HEK293 (cell line): ENCODE data around the gene ZNHIT2.

Source experiments
- GLIS2 ChIP-seq: fragments of 450-650 bp; formaldehyde crosslinking; IDR thresholded peaks from 2 replicates; pipeline ENCODE4 v1.5.1; 2016; ENCODE audit warnings: missing biosample characterization, missing genetic modification characterization
- PRDM1 ChIP-seq: fragments of 450-650 bp; formaldehyde crosslinking; IDR thresholded peaks from 2 replicates; pipeline ENCODE4; 2016; ENCODE audit warnings: missing biosample characterization, missing genetic modification characterization
- SCRT2 ChIP-seq: fragments of 450-650 bp; formaldehyde crosslinking; IDR thresholded peaks from 2 replicates; pipeline ENCODE4 v1.5.1; 2016; ENCODE audit warnings: missing biosample characterization, missing genetic modification characterization
- ZFHX2 ChIP-seq: fragments of 450-650 bp; formaldehyde crosslinking; conservative IDR thresholded peaks from 2 replicates; pipeline ENCODE4 v1.5.1; 2016; ENCODE audit warnings: missing biosample characterization, missing genetic modification characterization
- ZFP37 ChIP-seq: fragments of 450-650 bp; formaldehyde crosslinking; IDR thresholded peaks from 2 replicates; pipeline ENCODE4 v1.5.1; 2016; ENCODE audit warnings: missing biosample characterization, missing genetic modification characterization
- ZNF19 ChIP-seq: fragments of 450-650 bp; formaldehyde crosslinking; IDR thresholded peaks from 2 replicates; pipeline ENCODE4; 2016; ENCODE audit warnings: missing biosample characterization, missing genetic modification characterization, low read depth
- ZNF214 ChIP-seq: fragments of 450-650 bp; formaldehyde crosslinking; IDR thresholded peaks from 2 replicates; pipeline ENCODE4 v1.5.1; 2017; ENCODE audit warnings: missing biosample characterization, mild to moderate bottlenecking, missing genetic modification characterization, borderline replicate concordance
- ZNF239 ChIP-seq: fragments of 450-650 bp; formaldehyde crosslinking; IDR thresholded peaks from 2 replicates; pipeline ENCODE4 v1.5.1; 2016; ENCODE audit warnings: missing biosample characterization, missing genetic modification characterization
- ZNF248 ChIP-seq: fragments of 450-650 bp; formaldehyde crosslinking; IDR thresholded peaks from 2 replicates; pipeline ENCODE4 v1.5.1; 2017; ENCODE audit warnings: missing biosample characterization, missing genetic modification characterization
- ZNF350 ChIP-seq: fragments of 450-650 bp; formaldehyde crosslinking; IDR thresholded peaks from 2 replicates; pipeline ENCODE4 v1.5.0; 2017; ENCODE audit warnings: missing biosample characterization, mild to moderate bottlenecking, missing genetic modification characterization
- ZNF416 ChIP-seq: fragments of 450-650 bp; formaldehyde crosslinking; IDR thresholded peaks from 2 replicates; pipeline ENCODE4 v1.5.1; 2016; ENCODE audit warnings: missing biosample characterization, missing genetic modification characterization
- ZNF521 ChIP-seq: fragments of 450-650 bp; formaldehyde crosslinking; IDR thresholded peaks from 2 replicates; pipeline ENCODE4 v1.5.1; 2017; ENCODE audit warnings: missing biosample characterization, mild to moderate bottlenecking, missing genetic modification characterization
- ZNF624 ChIP-seq: fragments of 450-650 bp; formaldehyde crosslinking; IDR thresholded peaks from 2 replicates; pipeline ENCODE4 v1.5.1; 2017; ENCODE audit warnings: missing biosample characterization, missing genetic modification characterization
- ZNF707 ChIP-seq: fragments of 450-650 bp; formaldehyde crosslinking; IDR thresholded peaks from 2 replicates; pipeline ENCODE4 v1.5.1; 2016; ENCODE audit warnings: missing biosample characterization, missing genetic modification characterization
- ZNF747 ChIP-seq: fragments of 450-650 bp; formaldehyde crosslinking; IDR thresholded peaks from 2 replicates; pipeline ENCODE4 v1.5.1; 2016; ENCODE audit warnings: missing biosample characterization, missing genetic modification characterization
- ZNF768 ChIP-seq: fragments of 450-650 bp; formaldehyde crosslinking; IDR thresholded peaks from 2 replicates; pipeline ENCODE4 v1.5.1; 2018; ENCODE audit warnings: missing biosample characterization, mild to moderate bottlenecking, missing genetic modification characterization
- ZNF792 ChIP-seq: fragments of 450-650 bp; formaldehyde crosslinking; IDR thresholded peaks from 2 replicates; pipeline ENCODE4 v1.5.1; 2016; ENCODE audit warnings: missing biosample characterization, missing genetic modification characterization
- ZNF830 ChIP-seq: fragments of 450-650 bp; IDR thresholded peaks from 2 replicates; pipeline ENCODE4 v1.5.0; 2018; ENCODE audit warnings: missing biosample characterization, missing genetic modification characterization, low read depth, mild to moderate bottlenecking, moderate library complexity
- TF ChIP-seq, protein P1 (sequence below): fragments of 450-650 bp; formaldehyde crosslinking; IDR thresholded peaks from 2 replicates; pipeline ENCODE4 v1.5.1; 2016; ENCODE audit warnings: missing biosample characterization, missing genetic modification characterization
- TF ChIP-seq, protein P2 (sequence below): sonication (generic); formaldehyde crosslinking; IDR thresholded peaks from 2 replicates; pipeline ENCODE4 v1.8.1; 2022; ENCODE audit warnings: mild to moderate bottlenecking, moderate library complexity, missing genetic modification reagents
- TF ChIP-seq, protein P3 (sequence below): fragments of 450-650 bp; formaldehyde crosslinking; IDR thresholded peaks from 2 replicates; pipeline ENCODE4 v1.5.1; 2016; ENCODE audit warnings: missing biosample characterization, missing genetic modification characterization
- TF ChIP-seq, protein P4 (sequence below): fragments of 450-650 bp; formaldehyde crosslinking; IDR thresholded peaks from 2 replicates; pipeline ENCODE4 v1.5.1; 2016; ENCODE audit warnings: missing biosample characterization, missing genetic modification characterization
- TF ChIP-seq, protein P5 (sequence below): fragments of 450-650 bp; formaldehyde crosslinking; IDR thresholded peaks from 2 replicates; pipeline ENCODE4 v1.5.1; 2016; ENCODE audit warnings: missing biosample characterization, missing genetic modification characterization
- TF ChIP-seq, protein P6 (sequence below): fragments of 450-650 bp; IDR thresholded peaks from 2 replicates; pipeline ENCODE4 v1.5.1; 2018; ENCODE audit warnings: missing biosample characterization, mild to moderate bottlenecking, missing genetic modification characterization
- TF ChIP-seq, protein P7 (sequence below): fragments of 450-650 bp; formaldehyde crosslinking; IDR thresholded peaks from 2 replicates; pipeline ENCODE4 v1.5.1; 2017; ENCODE audit warnings: missing biosample characterization, missing genetic modification characterization

The ZNHIT2 gene

DNA sequence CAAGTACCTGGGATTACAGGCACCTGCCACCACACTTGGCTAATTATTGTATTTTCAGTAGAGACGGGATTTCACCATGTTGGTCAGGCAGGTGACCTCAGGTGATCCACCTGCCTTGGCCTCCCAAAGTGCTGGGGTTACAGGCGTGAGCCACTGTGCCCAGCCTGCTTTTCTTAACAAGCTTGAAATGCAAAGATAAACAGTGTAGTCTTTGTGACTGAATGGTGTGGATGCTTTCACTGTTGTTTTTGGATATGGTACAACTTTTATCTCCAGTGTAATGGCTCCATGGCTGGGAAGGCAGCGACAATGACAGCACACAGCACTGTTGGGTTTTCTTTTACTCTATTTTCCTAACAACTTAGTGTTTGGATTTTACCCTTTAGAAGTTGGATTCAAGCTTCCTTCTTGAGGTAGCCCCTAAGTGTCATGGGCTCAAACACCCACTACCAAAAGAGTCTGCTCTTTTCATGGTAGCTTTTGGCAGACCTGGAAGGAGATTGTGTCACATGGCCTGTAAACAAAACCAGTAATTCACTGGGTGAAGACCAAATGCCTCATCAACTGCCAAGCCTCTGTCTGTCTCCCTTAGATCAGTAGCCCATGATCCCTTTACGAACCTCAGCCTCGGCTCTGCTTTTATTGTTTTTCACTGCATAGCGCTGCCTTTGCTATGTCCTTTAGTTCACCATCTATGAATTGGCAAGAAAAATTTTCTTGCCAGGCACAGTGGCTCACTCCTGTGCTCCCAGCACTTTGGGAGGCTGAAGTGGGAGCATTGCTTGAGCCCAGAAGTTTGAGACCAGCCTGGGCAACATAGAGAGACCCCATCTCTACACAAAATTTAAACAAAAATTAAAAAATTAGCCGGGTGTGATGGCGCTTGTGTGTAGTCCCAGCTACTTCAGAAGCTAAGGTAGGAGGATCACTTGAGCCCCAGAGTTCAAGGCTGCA lies 15.1 kb downstream of the ZNHIT2 start (continued):
- TF ChIP-seq, protein P1, sequence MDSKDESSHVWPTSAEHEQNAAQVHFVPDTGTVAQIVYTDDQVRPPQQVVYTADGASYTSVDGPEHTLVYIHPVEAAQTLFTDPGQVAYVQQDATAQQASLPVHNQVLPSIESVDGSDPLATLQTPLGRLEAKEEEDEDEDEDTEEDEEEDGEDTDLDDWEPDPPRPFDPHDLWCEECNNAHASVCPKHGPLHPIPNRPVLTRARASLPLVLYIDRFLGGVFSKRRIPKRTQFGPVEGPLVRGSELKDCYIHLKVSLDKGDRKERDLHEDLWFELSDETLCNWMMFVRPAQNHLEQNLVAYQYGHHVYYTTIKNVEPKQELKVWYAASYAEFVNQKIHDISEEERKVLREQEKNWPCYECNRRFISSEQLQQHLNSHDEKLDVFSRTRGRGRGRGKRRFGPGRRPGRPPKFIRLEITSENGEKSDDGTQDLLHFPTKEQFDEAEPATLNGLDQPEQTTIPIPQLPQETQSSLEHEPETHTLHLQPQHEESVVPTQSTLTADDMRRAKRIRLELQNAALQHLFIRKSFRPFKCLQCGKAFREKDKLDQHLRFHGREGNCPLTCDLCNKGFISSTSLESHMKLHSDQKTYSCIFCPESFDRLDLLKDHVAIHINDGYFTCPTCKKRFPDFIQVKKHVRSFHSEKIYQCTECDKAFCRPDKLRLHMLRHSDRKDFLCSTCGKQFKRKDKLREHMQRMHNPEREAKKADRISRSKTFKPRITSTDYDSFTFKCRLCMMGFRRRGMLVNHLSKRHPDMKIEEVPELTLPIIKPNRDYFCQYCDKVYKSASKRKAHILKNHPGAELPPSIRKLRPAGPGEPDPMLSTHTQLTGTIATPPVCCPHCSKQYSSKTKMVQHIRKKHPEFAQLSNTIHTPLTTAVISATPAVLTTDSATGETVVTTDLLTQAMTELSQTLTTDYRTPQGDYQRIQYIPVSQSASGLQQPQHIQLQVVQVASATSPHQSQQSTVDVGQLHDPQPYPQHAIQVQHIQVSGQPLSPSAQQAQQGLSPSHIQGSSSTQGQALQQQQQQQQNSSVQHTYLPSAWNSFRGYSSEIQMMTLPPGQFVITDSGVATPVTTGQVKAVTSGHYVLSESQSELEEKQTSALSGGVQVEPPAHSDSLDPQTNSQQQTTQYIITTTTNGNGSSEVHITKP: peak; percentile 46; the same call in 1 of the 2 replicates
- TF ChIP-seq, protein P2, sequence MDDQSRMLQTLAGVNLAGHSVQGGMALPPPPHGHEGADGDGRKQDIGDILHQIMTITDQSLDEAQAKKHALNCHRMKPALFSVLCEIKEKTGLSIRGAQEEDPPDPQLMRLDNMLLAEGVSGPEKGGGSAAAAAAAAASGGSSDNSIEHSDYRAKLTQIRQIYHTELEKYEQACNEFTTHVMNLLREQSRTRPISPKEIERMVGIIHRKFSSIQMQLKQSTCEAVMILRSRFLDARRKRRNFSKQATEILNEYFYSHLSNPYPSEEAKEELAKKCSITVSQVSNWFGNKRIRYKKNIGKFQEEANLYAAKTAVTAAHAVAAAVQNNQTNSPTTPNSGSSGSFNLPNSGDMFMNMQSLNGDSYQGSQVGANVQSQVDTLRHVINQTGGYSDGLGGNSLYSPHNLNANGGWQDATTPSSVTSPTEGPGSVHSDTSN: no peak
- no peak for TF ChIP-seq ZNF747
- TF ChIP-seq, protein P3, sequence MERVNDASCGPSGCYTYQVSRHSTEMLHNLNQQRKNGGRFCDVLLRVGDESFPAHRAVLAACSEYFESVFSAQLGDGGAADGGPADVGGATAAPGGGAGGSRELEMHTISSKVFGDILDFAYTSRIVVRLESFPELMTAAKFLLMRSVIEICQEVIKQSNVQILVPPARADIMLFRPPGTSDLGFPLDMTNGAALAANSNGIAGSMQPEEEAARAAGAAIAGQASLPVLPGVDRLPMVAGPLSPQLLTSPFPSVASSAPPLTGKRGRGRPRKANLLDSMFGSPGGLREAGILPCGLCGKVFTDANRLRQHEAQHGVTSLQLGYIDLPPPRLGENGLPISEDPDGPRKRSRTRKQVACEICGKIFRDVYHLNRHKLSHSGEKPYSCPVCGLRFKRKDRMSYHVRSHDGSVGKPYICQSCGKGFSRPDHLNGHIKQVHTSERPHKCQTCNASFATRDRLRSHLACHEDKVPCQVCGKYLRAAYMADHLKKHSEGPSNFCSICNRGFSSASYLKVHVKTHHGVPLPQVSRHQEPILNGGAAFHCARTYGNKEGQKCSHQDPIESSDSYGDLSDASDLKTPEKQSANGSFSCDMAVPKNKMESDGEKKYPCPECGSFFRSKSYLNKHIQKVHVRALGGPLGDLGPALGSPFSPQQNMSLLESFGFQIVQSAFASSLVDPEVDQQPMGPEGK (tag by site-specific recombination): no peak; the same call in 1 of the 2 replicates
- TF ChIP-seq ZNF248 (tag by site-specific recombination): no peak
- TF ChIP-seq ZNF768 (tag by site-specific recombination): no peak
- TF ChIP-seq, protein P4, sequence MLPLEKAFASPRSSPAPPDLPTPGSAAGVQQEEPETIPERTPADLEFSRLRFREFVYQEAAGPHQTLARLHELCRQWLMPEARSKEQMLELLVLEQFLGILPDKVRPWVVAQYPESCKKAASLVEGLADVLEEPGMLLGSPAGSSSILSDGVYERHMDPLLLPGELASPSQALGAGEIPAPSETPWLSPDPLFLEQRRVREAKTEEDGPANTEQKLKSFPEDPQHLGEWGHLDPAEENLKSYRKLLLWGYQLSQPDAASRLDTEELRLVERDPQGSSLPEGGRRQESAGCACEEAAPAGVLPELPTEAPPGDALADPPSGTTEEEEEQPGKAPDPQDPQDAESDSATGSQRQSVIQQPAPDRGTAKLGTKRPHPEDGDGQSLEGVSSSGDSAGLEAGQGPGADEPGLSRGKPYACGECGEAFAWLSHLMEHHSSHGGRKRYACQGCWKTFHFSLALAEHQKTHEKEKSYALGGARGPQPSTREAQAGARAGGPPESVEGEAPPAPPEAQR: no peak
- no peak for TF ChIP-seq ZFP37
- TF ChIP-seq ZNF416 (tag by site-specific recombination): no peak
- TF ChIP-seq ZNF521 (tag by site-specific recombination): no peak
- TF ChIP-seq, protein P5, sequence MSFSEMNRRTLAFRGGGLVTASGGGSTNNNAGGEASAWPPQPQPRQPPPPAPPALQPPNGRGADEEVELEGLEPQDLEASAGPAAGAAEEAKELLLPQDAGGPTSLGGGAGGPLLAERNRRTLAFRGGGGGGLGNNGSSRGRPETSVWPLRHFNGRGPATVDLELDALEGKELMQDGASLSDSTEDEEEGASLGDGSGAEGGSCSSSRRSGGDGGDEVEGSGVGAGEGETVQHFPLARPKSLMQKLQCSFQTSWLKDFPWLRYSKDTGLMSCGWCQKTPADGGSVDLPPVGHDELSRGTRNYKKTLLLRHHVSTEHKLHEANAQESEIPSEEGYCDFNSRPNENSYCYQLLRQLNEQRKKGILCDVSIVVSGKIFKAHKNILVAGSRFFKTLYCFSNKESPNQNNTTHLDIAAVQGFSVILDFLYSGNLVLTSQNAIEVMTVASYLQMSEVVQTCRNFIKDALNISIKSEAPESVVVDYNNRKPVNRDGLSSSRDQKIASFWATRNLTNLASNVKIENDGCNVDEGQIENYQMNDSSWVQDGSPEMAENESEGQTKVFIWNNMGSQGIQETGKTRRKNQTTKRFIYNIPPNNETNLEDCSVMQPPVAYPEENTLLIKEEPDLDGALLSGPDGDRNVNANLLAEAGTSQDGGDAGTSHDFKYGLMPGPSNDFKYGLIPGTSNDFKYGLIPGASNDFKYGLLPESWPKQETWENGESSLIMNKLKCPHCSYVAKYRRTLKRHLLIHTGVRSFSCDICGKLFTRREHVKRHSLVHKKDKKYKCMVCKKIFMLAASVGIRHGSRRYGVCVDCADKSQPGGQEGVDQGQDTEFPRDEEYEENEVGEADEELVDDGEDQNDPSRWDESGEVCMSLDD: no peak
- TF ChIP-seq ZNF624 (tag by site-specific recombination): no peak
- TF ChIP-seq, protein P6, sequence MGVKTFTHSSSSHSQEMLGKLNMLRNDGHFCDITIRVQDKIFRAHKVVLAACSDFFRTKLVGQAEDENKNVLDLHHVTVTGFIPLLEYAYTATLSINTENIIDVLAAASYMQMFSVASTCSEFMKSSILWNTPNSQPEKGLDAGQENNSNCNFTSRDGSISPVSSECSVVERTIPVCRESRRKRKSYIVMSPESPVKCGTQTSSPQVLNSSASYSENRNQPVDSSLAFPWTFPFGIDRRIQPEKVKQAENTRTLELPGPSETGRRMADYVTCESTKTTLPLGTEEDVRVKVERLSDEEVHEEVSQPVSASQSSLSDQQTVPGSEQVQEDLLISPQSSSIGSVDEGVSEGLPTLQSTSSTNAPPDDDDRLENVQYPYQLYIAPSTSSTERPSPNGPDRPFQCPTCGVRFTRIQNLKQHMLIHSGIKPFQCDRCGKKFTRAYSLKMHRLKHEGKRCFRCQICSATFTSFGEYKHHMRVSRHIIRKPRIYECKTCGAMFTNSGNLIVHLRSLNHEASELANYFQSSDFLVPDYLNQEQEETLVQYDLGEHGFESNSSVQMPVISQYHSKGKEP (tag by site-specific recombination): peak; percentile 33; the same call in 1 of the 2 replicates
- no peak for TF ChIP-seq ZNF239 (tag by site-specific recombination)
- TF ChIP-seq ZNF19: no peak
- no peak for TF ChIP-seq SCRT2
- no peak for TF ChIP-seq PRDM1 (tag by site-specific recombination)
- no peak for TF ChIP-seq ZNF707 (tag by site-specific recombination)
- no peak for TF ChIP-seq GLIS2 (tag by site-specific recombination)
- TF ChIP-seq, protein P7, sequence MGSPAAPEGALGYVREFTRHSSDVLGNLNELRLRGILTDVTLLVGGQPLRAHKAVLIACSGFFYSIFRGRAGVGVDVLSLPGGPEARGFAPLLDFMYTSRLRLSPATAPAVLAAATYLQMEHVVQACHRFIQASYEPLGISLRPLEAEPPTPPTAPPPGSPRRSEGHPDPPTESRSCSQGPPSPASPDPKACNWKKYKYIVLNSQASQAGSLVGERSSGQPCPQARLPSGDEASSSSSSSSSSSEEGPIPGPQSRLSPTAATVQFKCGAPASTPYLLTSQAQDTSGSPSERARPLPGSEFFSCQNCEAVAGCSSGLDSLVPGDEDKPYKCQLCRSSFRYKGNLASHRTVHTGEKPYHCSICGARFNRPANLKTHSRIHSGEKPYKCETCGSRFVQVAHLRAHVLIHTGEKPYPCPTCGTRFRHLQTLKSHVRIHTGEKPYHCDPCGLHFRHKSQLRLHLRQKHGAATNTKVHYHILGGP (tag by site-specific recombination): no peak
- TF ChIP-seq ZNF350 (tag by site-specific recombination): no peak
- TF ChIP-seq ZNF830 (tag by site-specific recombination): no peak
- TF ChIP-seq ZFHX2 (tag by site-specific recombination): no peak
- TF ChIP-seq ZNF792: no peak
- TF ChIP-seq ZNF214 (tag by site-specific recombination): no peak
